ENCODE measurements around the gene RNF112.

DNA sequence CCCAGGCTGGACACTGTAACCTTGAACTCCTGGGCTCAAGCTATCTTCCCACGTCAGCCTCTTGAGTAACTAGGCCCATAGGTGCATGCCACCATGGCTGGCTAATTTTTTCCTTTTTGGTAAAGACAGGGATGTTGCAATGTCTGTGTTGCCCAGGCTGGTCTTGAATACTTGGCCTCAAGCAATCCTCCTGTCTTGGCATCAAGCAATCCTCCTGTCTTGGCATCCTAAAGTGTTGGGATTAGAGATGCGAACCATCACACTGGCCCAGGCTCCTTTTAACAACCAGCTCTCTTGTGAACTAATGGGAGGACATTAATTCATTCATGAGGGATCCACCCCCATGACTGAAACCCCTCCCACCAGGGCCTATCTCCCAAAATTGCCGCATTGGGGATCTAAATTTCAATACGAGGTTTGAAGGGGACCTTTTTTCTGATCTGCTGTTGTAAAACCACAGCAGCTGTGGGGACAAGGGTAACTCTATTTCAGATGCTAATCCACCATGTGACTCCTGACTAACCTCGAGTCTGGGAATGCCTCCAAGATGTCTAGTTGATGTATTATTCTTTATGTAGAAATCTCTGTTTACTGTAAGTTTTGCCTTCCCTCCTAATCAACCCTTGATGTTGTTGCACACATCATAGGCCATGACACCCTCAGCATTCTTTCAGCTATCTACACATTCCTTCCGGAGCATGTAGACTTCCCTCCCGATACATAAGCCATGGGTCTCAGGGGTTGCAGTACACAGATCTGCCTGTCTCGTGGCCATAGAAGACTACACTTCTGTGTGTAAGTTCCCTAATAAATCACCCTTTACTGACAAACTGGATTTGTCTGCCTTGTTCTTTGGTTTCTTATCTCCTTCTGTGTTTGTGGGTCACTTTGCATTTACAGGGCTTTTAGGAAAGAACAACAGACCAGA is 37.6 kb downstream of the RNF112 start:
- TF ChIP-seq, protein P1, sequence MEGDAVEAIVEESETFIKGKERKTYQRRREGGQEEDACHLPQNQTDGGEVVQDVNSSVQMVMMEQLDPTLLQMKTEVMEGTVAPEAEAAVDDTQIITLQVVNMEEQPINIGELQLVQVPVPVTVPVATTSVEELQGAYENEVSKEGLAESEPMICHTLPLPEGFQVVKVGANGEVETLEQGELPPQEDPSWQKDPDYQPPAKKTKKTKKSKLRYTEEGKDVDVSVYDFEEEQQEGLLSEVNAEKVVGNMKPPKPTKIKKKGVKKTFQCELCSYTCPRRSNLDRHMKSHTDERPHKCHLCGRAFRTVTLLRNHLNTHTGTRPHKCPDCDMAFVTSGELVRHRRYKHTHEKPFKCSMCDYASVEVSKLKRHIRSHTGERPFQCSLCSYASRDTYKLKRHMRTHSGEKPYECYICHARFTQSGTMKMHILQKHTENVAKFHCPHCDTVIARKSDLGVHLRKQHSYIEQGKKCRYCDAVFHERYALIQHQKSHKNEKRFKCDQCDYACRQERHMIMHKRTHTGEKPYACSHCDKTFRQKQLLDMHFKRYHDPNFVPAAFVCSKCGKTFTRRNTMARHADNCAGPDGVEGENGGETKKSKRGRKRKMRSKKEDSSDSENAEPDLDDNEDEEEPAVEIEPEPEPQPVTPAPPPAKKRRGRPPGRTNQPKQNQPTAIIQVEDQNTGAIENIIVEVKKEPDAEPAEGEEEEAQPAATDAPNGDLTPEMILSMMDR (conservative IDR thresholded peaks at IDR 0.05; ENCODE audit: low read length) = no peak
- no peak for TF ChIP-seq EZH2phosphoT487 (IDR thresholded peaks at IDR 0.05; ENCODE audit: borderline replicate concordance, low read depth, low read length)

All from OCI-LY7 (cell line).